ENCODE measurements around the gene RBL1. TPM values are rescaled to one million over a fixed set of nuclear protein-coding genes. Genes with fewer than 3 reads are reported as not detected.

The RBL1 gene
- total RNA-seq, 3 donors from 2014 or later (not counting 1 experiment from before 2014, with no cell fraction given) = 21.0 to 28.4 (median 22.2) TPM

DNA sequence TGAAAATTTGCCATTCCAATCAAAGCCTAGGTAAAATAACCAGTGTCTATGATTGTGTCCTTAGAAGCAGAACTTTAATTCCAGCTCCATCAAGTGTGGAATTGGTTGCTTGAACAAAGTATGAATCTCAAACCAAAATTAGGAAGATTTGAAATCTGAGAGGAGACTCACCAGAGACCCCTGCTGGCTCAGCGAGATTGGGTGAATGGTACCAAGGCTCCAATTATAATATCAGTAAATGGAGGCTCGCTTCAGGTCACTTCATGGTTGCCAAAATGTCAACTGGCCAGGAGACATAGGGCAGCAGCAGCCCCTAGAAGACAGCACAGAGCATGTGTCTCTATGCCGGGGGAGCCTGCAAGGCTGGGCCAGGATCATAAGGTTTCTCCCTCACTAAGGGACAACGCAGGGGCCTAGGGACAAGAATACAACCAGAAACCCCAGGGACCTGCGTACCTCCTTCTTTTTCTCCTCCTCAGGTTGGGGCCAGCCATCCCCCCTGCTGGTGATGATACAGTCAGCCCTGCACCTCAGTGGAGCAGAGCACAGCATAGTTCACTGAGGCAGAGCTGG is 14.0 kb downstream of the RBL1 start:
- Mint-ChIP-seq H3K27ac (peak overlapping the region; percentile 64 to 66), H3K36me3 (no peaks in the 10 kb centered on the region)

DNA sequence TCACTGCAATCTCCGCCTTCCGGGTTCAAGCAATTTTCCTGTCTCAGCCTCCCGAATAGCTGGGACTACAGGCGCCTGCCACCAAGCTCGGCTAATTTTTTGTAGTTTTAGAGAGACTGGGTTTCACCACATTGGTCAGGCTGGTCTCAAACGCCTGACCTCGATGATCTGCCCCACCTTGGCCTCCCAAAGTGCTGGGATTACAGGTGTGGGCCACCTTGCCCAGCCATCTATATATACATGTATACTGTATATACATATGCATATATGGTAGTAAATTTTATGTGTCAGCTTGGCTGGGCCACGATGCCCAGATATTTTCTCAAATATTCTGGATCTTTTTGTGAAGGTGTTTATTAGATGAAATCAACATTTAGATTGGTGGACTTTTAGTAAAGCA is 18.8 kb downstream of the RBL1 start:
- DNase-seq = no peak
- Mint-ChIP-seq H3K27ac (peak overlapping the region in 1 of 2 donors; percentile 47), H3K4me1 (peaks cover 17 to 24% of the 10 kb centered on the region in 2 donors), H3K9me3 (no peaks in the 10 kb centered on the region), H3K4me3 (no peak overlapping the region), H3K27me3 (ENCODE audit: low read depth in 2 of 2) (no peaks in the 10 kb centered on the region), H3K36me3 (no peaks in the 10 kb centered on the region)
- no peak overlapping the region for H3K27ac ChIP-seq (ENCODE audit: low read length)
- no peak for ATAC-seq
- H3K4me1 ChIP-seq (ENCODE audit: control insufficient read depth, insufficient read depth, low read length) = peaks cover 7% of the 10 kb centered on the region
- no peaks in the 10 kb centered on the region for H3K9me3 ChIP-seq (ENCODE audit: control insufficient read depth, insufficient read depth, low read length)
- no peaks in the 10 kb centered on the region for H3K27me3 ChIP-seq (ENCODE audit: control insufficient read depth, insufficient read depth, low read length)
- H3K4me3 ChIP-seq (ENCODE audit: low read length) = no peak overlapping the region
- intact Hi-C loops (cut with micrococcal nuclease) = no loop called here
- TF ChIP-seq, protein P1, sequence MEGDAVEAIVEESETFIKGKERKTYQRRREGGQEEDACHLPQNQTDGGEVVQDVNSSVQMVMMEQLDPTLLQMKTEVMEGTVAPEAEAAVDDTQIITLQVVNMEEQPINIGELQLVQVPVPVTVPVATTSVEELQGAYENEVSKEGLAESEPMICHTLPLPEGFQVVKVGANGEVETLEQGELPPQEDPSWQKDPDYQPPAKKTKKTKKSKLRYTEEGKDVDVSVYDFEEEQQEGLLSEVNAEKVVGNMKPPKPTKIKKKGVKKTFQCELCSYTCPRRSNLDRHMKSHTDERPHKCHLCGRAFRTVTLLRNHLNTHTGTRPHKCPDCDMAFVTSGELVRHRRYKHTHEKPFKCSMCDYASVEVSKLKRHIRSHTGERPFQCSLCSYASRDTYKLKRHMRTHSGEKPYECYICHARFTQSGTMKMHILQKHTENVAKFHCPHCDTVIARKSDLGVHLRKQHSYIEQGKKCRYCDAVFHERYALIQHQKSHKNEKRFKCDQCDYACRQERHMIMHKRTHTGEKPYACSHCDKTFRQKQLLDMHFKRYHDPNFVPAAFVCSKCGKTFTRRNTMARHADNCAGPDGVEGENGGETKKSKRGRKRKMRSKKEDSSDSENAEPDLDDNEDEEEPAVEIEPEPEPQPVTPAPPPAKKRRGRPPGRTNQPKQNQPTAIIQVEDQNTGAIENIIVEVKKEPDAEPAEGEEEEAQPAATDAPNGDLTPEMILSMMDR (IDR thresholded peaks at IDR 0.05) = no peak
- WGBS (ENCODE audit: insufficient coverage) = 95% methylated on average over 8 of the region's 8 CpGs
- H3K36me3 ChIP-seq (ENCODE audit: control insufficient read depth, insufficient read depth, low read length) = no peaks in the 10 kb centered on the region

More for the DNA sequence above, 14.0 kb downstream of the RBL1 start:
- H3K9me3 ChIP-seq (ENCODE audit: control insufficient read depth, insufficient read depth, low read length) = no peaks in the 10 kb centered on the region
- ATAC-seq (peak; percentile 48 to 70 (median 60)), DNase-seq (peak; percentile 33 to 71)
- H3K27ac ChIP-seq (ENCODE audit: low read length) = no peak overlapping the region
- Mint-ChIP-seq H3K27me3 (ENCODE audit: low read depth in 2 of 2) (no peaks in the 10 kb centered on the region), H3K4me3 (no peak overlapping the region), H3K4me1 (peaks cover 14% of the 10 kb centered on the region in 2 donors), H3K9me3 (no peaks in the 10 kb centered on the region)
- no peaks in the 10 kb centered on the region for H3K27me3 ChIP-seq (ENCODE audit: control insufficient read depth, insufficient read depth, low read length)
- intact Hi-C loops (cut with micrococcal nuclease) = loop anchor here (1.0 kb wide), 1 partner anchor 74 kb away; no protein-coding TSS in a partner anchor
- TF ChIP-seq, protein P1 (IDR thresholded peaks at IDR 0.05) = peak; percentile 57
- no peak overlapping the region for H3K4me3 ChIP-seq (ENCODE audit: low read length)
- WGBS (ENCODE audit: insufficient coverage) = 96% methylated on average over 5 of the region's 5 CpGs
- H3K4me1 ChIP-seq (ENCODE audit: control insufficient read depth, insufficient read depth, low read length) = peaks cover 7% of the 10 kb centered on the region
- peaks cover 9% of the 10 kb centered on the region for H3K36me3 ChIP-seq (ENCODE audit: control insufficient read depth, insufficient read depth, low read length)

DNA sequence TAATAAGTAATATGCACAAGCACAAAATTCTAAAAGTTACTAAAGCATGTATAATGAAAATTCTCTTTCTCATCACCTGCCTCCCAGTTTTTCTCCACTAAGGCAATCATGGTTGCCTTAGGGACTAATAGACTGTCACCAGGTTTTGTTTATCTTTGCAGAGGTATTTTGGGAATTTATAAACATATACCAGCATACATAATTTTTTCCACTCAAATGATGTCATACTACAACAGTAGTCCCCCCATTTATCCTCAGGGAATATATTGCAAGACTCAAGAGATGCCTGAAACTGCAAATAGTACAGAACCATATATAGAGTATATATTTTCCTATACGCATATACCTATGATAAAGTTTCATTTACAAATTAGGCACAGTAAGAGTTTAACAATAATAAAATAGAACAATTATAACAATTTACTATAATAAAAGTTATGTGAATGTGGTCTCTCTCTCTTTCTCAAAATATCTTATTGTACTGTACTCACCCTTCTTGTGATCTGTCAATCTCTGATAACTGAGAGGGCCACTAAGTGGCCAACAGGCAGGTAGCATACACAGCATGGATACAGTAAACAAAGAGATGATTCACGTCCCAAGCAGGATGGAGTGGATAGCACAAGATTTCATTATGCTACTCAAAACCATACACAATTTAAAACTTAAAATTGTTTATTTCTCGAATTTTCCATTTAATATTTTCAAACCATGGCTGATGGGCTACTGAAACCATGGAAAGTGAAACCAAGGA is 19.7 kb downstream of the RBL1 start:
- DNase-seq (no peak), ATAC-seq (no peak)
- Histone ChIP-seq H3K27ac (ENCODE audit: low read length) (no peak overlapping the region), H3K4me1 (ENCODE audit: control insufficient read depth, insufficient read depth, low read length) (peaks cover 6% of the 10 kb centered on the region), H3K9me3 (ENCODE audit: control insufficient read depth, insufficient read depth, low read length) (no peaks in the 10 kb centered on the region), H3K27me3 (ENCODE audit: control insufficient read depth, insufficient read depth, low read length) (no peaks in the 10 kb centered on the region), H3K36me3 (ENCODE audit: control insufficient read depth, insufficient read depth, low read length) (no peaks in the 10 kb centered on the region), H3K4me3 (ENCODE audit: low read length) (no peak overlapping the region)
- H3K36me3 Mint-ChIP-seq = no peaks in the 10 kb centered on the region
- TF ChIP-seq, protein P1 (IDR thresholded peaks at IDR 0.05) = no peak
- H3K27me3 Mint-ChIP-seq (ENCODE audit: low read depth in 2 of 2) = no peaks in the 10 kb centered on the region
- no peaks in the 10 kb centered on the region for H3K9me3 Mint-ChIP-seq
- peaks cover 17 to 24% of the 10 kb centered on the region in 2 donors for H3K4me1 Mint-ChIP-seq
- no peak overlapping the region for H3K4me3 Mint-ChIP-seq
- 93% methylated on average over 2 of the region's 3 CpGs for WGBS (ENCODE audit: insufficient coverage)
- peak overlapping the region; percentile 21 to 47 for H3K27ac Mint-ChIP-seq
- intact Hi-C loops (cut with micrococcal nuclease) = no loop called here
